CD8-positive, alpha-beta memory T cell (primary cell): ENCODE results near the gene EEFSEC. TPM values are rescaled to one million over a fixed set of nuclear protein-coding genes. Genes with fewer than 3 reads are reported as not detected.

Experiments
- CTCF ChIA-PET: fragments of 350-600 bp; sonication (Branson Sonifier 250); formaldehyde crosslinking; loops from one replicate; lab custom pipeline; 2021; ENCODE audit warnings: antibody characterized with exemption; lab: Charles Lee
- POLR2A ChIA-PET: fragments of 350-600 bp; sonication (Branson Sonifier 250); formaldehyde crosslinking; loops from one replicate; lab custom pipeline; 2021; ENCODE audit warnings: antibody characterized with exemption; lab: Charles Lee
- DNase-seq, 5 donors: peaks; one replicate each; pipeline versions ENCODE4 v3.0.0 to v3.0.0-alpha.2; 2020 to 2022; ENCODE audit warnings: mixed read lengths in 1 of 5
- H3K27ac ChIP-seq: one replicate; pipeline ENCODE4 v1.7.0; 2013; ENCODE audit warnings: low read depth, mild to moderate bottlenecking, low read length, moderate library complexity
- H3K27me3 ChIP-seq: 2 replicates; pipeline ENCODE4 v1.7.0; 2013; ENCODE audit warnings: low read length, mild to moderate bottlenecking; ENCODE audit not compliant: insufficient read depth, poor library complexity, severe bottlenecking
- H3K36me3 ChIP-seq: 2 replicates; pipeline ENCODE4 v1.7.0; 2013; ENCODE audit warnings: mild to moderate bottlenecking, low read length, moderate library complexity; ENCODE audit not compliant: insufficient read depth
- H3K4me1 ChIP-seq: 2 replicates; pipeline ENCODE4 v1.7.0; 2013; ENCODE audit warnings: mild to moderate bottlenecking, low read length, moderate library complexity; ENCODE audit not compliant: insufficient read depth
- H3K4me3 ChIP-seq: 2 replicates; pipeline ENCODE4 v1.7.0; 2013; ENCODE audit warnings: mild to moderate bottlenecking, low read length
- H3K9me3 ChIP-seq: 2 replicates; pipeline ENCODE4 v1.7.0; 2013; ENCODE audit warnings: mild to moderate bottlenecking, low read length
- H3K27ac Mint-ChIP-seq, 8 donors: one replicate each; pipeline ENCODE4 v1.8.0; 2020 to 2021; ENCODE audit warnings: mixed read lengths in 8 of 8, mild to moderate bottlenecking in 6 of 8, inconsistent platforms in 3 of 8, moderate library complexity in 3 of 8
- H3K27me3 Mint-ChIP-seq, 2 donors: one replicate each; pipeline ENCODE4 v1.8.0; 2020 to 2021; ENCODE audit warnings: mixed read lengths in 2 of 2, mild to moderate bottlenecking in 1 of 2, moderate library complexity in 1 of 2
- H3K36me3 Mint-ChIP-seq, 3 donors: one replicate each; pipeline ENCODE4 v1.8.0; 2020 to 2021; ENCODE audit warnings: mixed read lengths in 3 of 3, inconsistent platforms in 1 of 3, mild to moderate bottlenecking in 1 of 3
- H3K4me1 Mint-ChIP-seq, 3 donors: one replicate each; pipeline ENCODE4 v1.8.0; 2020 to 2021; ENCODE audit warnings: mixed read lengths in 3 of 3, inconsistent platforms in 1 of 3, mild to moderate bottlenecking in 1 of 3
- H3K4me3 Mint-ChIP-seq, 7 donors: one replicate each; pipeline ENCODE4 v1.8.0; 2020 to 2021; ENCODE audit warnings: mixed read lengths in 7 of 7, mild to moderate bottlenecking in 6 of 7, moderate library complexity in 4 of 7, inconsistent platforms in 2 of 7
- H3K9me3 Mint-ChIP-seq, 5 donors: one replicate each; pipeline ENCODE4 v1.8.0; 2020 to 2022; ENCODE audit warnings: mixed read lengths in 5 of 5, mild to moderate bottlenecking in 3 of 5, moderate library complexity in 2 of 5, inconsistent platforms in 1 of 5
- polyA plus RNA-seq: library from polyadenylated mRNA; unstranded; fragments of 300-500 nt; fragmentation: Illumina TruSeq; gene quantifications from one replicate; pipeline ENCODE4 v1.2.3, GENCODE V29; 2021
- total RNA-seq, 2 experiments: library from RNA; stranded (reverse); gene quantifications; one replicate each; pipeline ENCODE4 v1.2.3, GENCODE V29; 2021

The EEFSEC gene
- total and polyA plus RNA-seq, 3 experiments from 2014 or later, result 20.4 to 28.6 (median 21.8) TPM

DNA sequence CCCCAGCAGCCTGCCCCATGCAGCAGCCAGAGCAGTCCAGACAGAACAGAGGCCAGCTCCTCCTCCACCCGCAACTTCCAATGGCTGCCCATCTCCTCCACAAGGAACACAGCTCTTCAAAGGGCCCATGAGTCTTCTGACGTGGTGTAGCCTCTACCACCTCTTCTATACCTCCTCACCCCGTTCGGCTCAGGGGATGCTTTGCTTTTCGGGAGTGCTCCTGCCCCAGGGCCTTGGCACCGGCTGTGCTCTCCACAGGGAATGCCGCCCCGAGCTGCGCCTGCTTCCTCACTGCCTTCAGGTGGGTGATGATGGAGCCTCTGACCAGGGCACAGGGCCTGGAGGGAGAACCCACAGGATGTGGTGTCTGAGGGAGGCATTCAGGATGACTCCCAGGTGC, 298.8 kb downstream of the EEFSEC start:
- Mint-ChIP-seq H3K27ac (no peak overlapping the region), H3K9me3 (peaks cover 0 to 6% (median 3%) of the 10 kb centered on the region in 5 donors), H3K4me1 (peaks cover 10 to 13% (median 13%) of the 10 kb centered on the region in 3 donors), H3K36me3 (peaks cover 0 to 8% (median 0%) of the 10 kb centered on the region in 3 donors), H3K4me3 (no peak overlapping the region), H3K27me3 (peaks cover 14 to 39% of the 10 kb centered on the region in 2 donors)
- ChIA-PET POLR2A (no interaction called here), CTCF (interaction anchor here (1.5 kb wide), 1 partner anchor 165 kb away, joined by 3 read pairs; no protein-coding TSS in a partner anchor)
- H3K4me1 ChIP-seq, result peaks cover 18% of the 10 kb centered on the region
- no peak overlapping the region for H3K27ac ChIP-seq
- peaks cover 6% of the 10 kb centered on the region for H3K9me3 ChIP-seq
- no peak overlapping the region for H3K4me3 ChIP-seq
- H3K36me3 ChIP-seq, result no peaks in the 10 kb centered on the region
- DNase-seq, result no peak
- no peaks in the 10 kb centered on the region for H3K27me3 ChIP-seq

GRCh38 chr3:128452678-128453275, 299.5 kb downstream of the EEFSEC start:
- CTCF ChIA-PET, result interaction anchor here (1.5 kb wide), 1 partner anchor 165 kb away, joined by 3 read pairs; no protein-coding TSS in a partner anchor
- H3K27ac Mint-ChIP-seq, result no peak overlapping the region
- H3K36me3 ChIP-seq, result no peaks in the 10 kb centered on the region

DNA sequence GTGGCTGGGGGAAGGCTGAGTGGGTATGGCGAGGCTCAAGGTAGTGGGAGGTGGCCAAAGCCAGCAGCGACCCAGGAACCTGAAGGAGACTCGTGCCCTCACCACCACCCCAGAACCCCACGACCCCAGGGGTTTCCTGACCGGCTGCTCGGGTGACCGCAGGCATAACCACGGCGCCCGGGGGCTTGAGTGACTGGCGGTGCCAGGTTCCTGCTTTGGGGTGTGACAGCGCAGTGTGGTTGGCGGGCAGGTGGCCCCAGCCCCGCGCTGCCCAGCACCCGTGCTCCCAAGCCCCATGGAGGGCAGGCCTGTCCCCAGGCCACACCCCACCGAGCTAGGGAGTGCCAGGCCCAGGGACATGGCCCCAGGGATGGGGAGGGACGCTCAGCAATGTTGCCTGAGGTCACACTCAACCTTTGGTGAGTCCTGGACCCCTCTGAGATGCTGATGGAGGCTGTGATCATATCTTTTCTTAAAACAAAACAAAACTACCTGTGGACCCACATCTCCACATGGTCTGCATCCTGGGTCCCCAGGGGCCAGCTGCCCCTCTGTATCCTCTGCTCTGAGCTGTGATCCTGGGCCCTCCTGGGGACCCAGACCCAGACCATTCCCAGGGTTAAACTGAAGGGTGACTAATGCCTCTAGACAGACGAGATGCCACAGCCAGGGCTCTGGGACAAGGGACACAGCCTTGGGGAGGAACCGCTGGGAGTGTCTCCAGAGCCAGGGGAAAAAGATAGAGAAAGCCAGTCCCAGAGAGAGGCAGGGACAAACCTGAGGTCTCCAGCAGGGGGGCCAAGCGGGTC, 300.4 kb downstream of the EEFSEC start:
- Mint-ChIP-seq H3K27ac (no peak overlapping the region), H3K27me3 (peaks cover 14 to 45% of the 10 kb centered on the region in 2 donors), H3K9me3 (peaks cover 0 to 1% (median 0%) of the 10 kb centered on the region in 5 donors), H3K36me3 (peaks cover 0 to 4% (median 0%) of the 10 kb centered on the region in 3 donors), H3K4me1 (peaks cover 5 to 8% (median 5%) of the 10 kb centered on the region in 3 donors), H3K4me3 (no peak overlapping the region)
- ChIA-PET POLR2A (no interaction called here), CTCF (interaction anchor here (1.5 kb wide), 1 partner anchor 164 kb away, joined by 3 read pairs; no protein-coding TSS in a partner anchor)
- no peaks in the 10 kb centered on the region for H3K27me3 ChIP-seq
- H3K27ac ChIP-seq, result no peak overlapping the region
- DNase-seq, result no peak
- H3K4me3 ChIP-seq, result no peak overlapping the region
- no peaks in the 10 kb centered on the region for H3K9me3 ChIP-seq
- peaks cover 6% of the 10 kb centered on the region for H3K4me1 ChIP-seq
- no peaks in the 10 kb centered on the region for H3K36me3 ChIP-seq

More at GRCh38 chr3:128452678-128453275, 299.5 kb downstream of the EEFSEC start:
- H3K9me3 Mint-ChIP-seq, result peaks cover 0 to 6% (median 3%) of the 10 kb centered on the region in 5 donors
- H3K4me1 ChIP-seq, result peaks cover 12% of the 10 kb centered on the region
- POLR2A ChIA-PET, result no interaction called here
- no peak overlapping the region for H3K27ac ChIP-seq
- DNase-seq, result no peak
- no peaks in the 10 kb centered on the region for H3K9me3 ChIP-seq
- no peaks in the 10 kb centered on the region for H3K27me3 ChIP-seq
- H3K4me3 Mint-ChIP-seq, result no peak overlapping the region
- H3K27me3 Mint-ChIP-seq, result peaks cover 14 to 44% of the 10 kb centered on the region in 2 donors
- no peak overlapping the region for H3K4me3 ChIP-seq
- peaks cover 0 to 8% (median 0%) of the 10 kb centered on the region in 3 donors for H3K36me3 Mint-ChIP-seq
- H3K4me1 Mint-ChIP-seq, result peaks cover 10 to 13% (median 11%) of the 10 kb centered on the region in 3 donors

- H3K9me3 Mint-ChIP-seq, result no peaks in the 10 kb centered on the region
- no peaks in the 10 kb centered on the region for H3K9me3 ChIP-seq
- no peaks in the 10 kb centered on the region for H3K36me3 ChIP-seq
- H3K27me3 Mint-ChIP-seq, result peaks cover 17 to 45% of the 10 kb centered on the region in 2 donors
- H3K4me3 Mint-ChIP-seq, result no peak overlapping the region
- no peak overlapping the region for H3K27ac ChIP-seq
- DNase-seq, result no peak
- H3K4me3 ChIP-seq, result no peak overlapping the region
- H3K27ac Mint-ChIP-seq, result no peak overlapping the region
- H3K27me3 ChIP-seq, result no peaks in the 10 kb centered on the region
- no peaks in the 10 kb centered on the region for H3K36me3 Mint-ChIP-seq
- CTCF ChIA-PET, result no interaction called here
- POLR2A ChIA-PET, result no interaction called here
- peaks cover under 1% of the 10 kb centered on the region for H3K4me1 ChIP-seq
- H3K4me1 Mint-ChIP-seq, result peaks cover 0 to 4% (median 0%) of the 10 kb centered on the region in 3 donors
These were observed 301.0 kb downstream of the EEFSEC start for GRCh38 chr3:128454310-128454618.

DNA sequence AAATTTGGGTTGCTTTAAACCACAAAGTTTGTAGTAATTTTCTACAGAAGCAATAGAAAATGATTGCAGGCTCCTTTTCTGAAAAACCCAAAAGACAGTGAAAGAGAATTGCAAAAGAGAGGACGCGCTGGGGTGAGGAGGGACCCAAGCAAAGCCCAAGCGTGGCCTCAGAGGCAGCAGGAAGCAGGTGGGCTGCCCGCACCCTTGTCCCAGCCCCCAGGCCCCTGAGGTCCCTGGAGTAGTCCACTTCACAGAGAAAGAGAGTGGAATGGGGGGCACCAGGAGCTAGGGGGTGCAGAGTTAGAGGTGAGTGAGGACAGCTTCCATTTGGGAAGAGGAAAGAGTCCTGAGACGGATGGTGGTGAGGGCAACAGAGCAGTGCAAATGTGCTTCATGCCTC, 301.8 kb downstream of the EEFSEC start:
- ChIA-PET POLR2A (no interaction called here), CTCF (no interaction called here)
- Mint-ChIP-seq H3K9me3 (no peaks in the 10 kb centered on the region), H3K36me3 (no peaks in the 10 kb centered on the region), H3K27me3 (peaks cover 15 to 46% of the 10 kb centered on the region in 2 donors), H3K4me3 (no peak overlapping the region), H3K27ac (no peak overlapping the region), H3K4me1 (peaks cover 0 to 2% (median 0%) of the 10 kb centered on the region in 3 donors)
- no peaks in the 10 kb centered on the region for H3K27me3 ChIP-seq
- DNase-seq, result no peak
- H3K4me1 ChIP-seq, result no peaks in the 10 kb centered on the region
- H3K27ac ChIP-seq, result no peak overlapping the region
- H3K36me3 ChIP-seq, result no peaks in the 10 kb centered on the region
- no peaks in the 10 kb centered on the region for H3K9me3 ChIP-seq
- no peak overlapping the region for H3K4me3 ChIP-seq

DNA sequence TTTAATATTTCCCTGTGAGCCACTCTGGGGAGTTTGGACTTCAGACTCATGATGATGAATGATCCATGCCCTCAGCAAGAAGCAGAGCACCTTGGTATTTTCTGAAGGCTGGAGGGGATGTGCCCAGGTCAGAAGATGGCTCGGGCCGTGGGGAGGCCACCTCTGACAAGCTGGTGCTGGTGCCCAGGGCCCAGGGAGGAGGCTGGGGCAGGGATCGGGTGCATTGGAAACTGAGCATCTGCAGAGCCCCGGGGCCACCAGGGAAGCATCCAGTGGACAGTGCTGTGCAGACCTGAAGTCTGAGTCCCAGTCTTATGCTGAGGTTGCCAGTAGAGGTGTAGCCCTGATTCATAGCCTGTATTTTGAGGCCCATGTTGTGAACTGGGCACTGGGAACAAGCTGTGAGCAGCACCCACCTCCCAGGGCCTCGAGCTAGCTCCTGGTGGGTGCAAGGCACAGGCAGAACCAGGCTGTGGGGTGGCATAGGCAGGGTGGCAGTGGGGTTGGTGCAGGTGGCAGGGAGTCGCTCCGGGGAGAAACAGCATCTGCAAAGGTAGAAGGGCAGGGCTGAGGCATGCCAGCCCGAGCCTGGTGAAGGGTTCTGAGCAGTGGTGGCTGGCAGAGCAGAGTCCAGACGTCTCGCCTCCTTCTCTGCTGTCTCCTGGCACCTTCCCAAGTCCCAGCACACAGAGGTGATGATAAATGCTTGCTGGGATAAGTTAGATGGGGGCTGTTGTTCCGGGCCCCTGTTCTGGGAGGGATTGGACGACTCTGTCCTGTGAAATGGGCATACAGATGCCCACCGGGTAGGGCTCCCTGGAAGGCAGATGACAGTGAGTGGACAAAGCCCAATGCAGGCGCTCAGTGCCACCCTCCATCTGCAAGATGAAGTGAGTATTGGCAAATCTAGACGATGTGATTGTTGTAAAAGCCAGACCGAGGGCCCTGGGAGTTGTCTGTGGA, 302.8 kb downstream of the EEFSEC start:
- no peak overlapping the region for H3K27ac ChIP-seq
- Mint-ChIP-seq H3K27me3 (peaks cover 18 to 50% of the 10 kb centered on the region in 2 donors), H3K27ac (no peak overlapping the region), H3K36me3 (no peaks in the 10 kb centered on the region), H3K4me1 (peaks cover 0 to 2% (median 0%) of the 10 kb centered on the region in 3 donors), H3K4me3 (no peak overlapping the region), H3K9me3 (no peaks in the 10 kb centered on the region)
- no peaks in the 10 kb centered on the region for H3K9me3 ChIP-seq
- no peaks in the 10 kb centered on the region for H3K27me3 ChIP-seq
- CTCF ChIA-PET, result no interaction called here
- no peak for DNase-seq
- POLR2A ChIA-PET, result no interaction called here
- H3K36me3 ChIP-seq, result no peaks in the 10 kb centered on the region
- no peak overlapping the region for H3K4me3 ChIP-seq
- no peaks in the 10 kb centered on the region for H3K4me1 ChIP-seq

DNA sequence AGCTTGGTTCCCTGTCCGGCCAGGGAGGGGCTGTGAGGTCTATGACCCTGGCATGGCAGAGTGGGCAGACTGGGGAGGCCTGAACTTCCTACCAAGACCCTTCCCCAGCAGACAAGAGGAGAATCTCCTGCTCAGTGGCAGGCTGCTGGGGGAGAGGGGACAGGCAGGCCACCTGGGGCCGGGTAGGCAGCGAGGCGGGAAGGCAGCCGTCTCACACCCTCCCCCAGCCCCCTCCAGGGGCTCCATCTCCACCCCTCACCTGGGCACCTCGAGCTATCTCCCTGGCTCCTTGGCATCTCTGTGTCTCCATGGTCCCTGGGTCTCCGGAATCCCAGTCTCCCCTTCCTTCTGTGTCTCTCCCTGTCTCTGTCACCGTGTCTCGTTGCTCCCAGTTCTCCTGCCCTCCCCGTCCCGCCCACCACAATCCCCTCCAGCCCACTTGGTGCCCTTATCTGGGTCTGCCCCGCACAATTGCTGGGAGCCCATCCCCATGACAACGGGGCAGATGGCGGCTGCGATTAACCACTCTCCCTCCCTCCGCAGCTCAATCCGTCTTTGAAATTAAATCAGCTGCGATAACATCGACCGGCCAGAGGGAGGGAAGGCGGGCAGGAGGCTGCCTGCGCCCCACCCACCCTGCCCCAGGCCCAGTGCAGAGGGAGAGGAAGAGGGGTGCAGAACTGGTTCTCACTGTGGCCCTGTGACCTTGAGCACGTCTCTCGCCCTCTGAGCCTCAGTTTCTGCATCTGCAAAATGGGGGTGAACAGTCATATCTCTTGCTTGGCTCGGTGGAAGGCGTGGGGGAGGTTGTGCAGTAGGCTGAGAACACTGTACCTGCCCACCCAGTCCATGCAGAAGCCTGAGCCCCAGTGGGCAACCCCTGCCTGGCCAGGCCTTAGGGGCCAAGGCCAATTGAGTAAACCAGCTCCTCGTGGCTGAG, 303.8 kb downstream of the EEFSEC start:
- Mint-ChIP-seq H3K27me3 (peaks cover 17 to 44% of the 10 kb centered on the region in 2 donors), H3K9me3 (no peaks in the 10 kb centered on the region), H3K27ac (no peak overlapping the region), H3K4me3 (no peak overlapping the region), H3K4me1 (peaks cover 0 to 2% (median 0%) of the 10 kb centered on the region in 3 donors), H3K36me3 (no peaks in the 10 kb centered on the region)
- Histone ChIP-seq H3K27ac (no peak overlapping the region), H3K9me3 (no peaks in the 10 kb centered on the region), H3K36me3 (no peaks in the 10 kb centered on the region), H3K4me1 (no peaks in the 10 kb centered on the region), H3K4me3 (no peak overlapping the region), H3K27me3 (no peaks in the 10 kb centered on the region)
- ChIA-PET CTCF (no interaction called here), POLR2A (no interaction called here)
- DNase-seq, result no peak
